ENCODE results near the gene PRR14L.

DNA sequence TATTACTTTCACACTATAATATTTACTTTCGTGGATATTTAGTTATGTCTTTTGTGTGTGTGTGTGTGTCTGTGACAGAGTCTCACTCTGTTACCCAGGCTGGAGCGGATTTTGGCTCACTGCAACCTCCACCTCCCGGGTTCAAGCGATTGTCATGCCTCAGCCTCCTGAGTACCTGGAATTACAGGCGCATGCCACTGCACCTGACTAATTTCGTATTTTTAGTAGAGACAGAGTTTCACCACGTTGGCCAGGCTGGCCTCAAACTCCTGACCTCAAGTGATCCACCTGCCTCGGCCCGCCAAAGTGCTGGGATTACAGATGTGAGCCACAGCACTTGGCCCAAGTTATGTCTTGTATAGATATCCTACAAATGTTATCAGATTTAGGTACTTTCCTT, 97.8 kb downstream of the PRR14L start:
- TF ChIP-seq POLR2A (IDR thresholded peaks at IDR 0.05) = no peak
- TF ChIP-seq, protein P1, sequence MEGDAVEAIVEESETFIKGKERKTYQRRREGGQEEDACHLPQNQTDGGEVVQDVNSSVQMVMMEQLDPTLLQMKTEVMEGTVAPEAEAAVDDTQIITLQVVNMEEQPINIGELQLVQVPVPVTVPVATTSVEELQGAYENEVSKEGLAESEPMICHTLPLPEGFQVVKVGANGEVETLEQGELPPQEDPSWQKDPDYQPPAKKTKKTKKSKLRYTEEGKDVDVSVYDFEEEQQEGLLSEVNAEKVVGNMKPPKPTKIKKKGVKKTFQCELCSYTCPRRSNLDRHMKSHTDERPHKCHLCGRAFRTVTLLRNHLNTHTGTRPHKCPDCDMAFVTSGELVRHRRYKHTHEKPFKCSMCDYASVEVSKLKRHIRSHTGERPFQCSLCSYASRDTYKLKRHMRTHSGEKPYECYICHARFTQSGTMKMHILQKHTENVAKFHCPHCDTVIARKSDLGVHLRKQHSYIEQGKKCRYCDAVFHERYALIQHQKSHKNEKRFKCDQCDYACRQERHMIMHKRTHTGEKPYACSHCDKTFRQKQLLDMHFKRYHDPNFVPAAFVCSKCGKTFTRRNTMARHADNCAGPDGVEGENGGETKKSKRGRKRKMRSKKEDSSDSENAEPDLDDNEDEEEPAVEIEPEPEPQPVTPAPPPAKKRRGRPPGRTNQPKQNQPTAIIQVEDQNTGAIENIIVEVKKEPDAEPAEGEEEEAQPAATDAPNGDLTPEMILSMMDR (IDR thresholded peaks at IDR 0.05) = no peak
